Measurements from ENCODE around the gene ZNFX1.

DNA sequence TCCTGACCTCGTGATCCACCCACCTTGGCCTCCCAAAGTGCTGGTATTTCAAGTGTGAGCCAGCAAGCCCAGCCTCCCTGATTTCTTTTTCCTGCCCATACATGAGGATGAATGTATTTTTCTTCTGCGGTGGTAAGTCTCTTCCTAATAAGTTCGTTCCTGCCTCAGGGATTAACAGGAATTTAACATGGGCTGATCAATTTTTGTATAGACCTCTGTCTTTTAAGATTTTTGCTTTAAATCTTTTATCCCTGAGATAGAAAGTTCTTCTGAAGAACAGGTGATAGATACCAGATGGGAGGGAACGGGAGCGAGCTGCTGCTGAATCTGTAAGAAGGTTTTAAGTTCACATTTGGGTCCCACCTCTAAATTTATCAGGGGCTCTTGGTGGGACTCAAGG, 7.0 kb upstream of the ZNFX1 start:
- TF ChIP-seq, protein P1, sequence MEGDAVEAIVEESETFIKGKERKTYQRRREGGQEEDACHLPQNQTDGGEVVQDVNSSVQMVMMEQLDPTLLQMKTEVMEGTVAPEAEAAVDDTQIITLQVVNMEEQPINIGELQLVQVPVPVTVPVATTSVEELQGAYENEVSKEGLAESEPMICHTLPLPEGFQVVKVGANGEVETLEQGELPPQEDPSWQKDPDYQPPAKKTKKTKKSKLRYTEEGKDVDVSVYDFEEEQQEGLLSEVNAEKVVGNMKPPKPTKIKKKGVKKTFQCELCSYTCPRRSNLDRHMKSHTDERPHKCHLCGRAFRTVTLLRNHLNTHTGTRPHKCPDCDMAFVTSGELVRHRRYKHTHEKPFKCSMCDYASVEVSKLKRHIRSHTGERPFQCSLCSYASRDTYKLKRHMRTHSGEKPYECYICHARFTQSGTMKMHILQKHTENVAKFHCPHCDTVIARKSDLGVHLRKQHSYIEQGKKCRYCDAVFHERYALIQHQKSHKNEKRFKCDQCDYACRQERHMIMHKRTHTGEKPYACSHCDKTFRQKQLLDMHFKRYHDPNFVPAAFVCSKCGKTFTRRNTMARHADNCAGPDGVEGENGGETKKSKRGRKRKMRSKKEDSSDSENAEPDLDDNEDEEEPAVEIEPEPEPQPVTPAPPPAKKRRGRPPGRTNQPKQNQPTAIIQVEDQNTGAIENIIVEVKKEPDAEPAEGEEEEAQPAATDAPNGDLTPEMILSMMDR (IDR thresholded peaks at IDR 0.05): no peak
- TF ChIP-seq POLR2A (IDR thresholded peaks at IDR 0.05): no peak
